ELR (cell line): ENCODE measurements around the gene VCX3B.
"Not testable (repeated sequence)": the region's sequence is repeated elsewhere in the genome, so short reads cannot be mapped to it uniquely, and the experiment has no call there.

Source experiments
- DNase-seq: peaks from one replicate; pipeline ENCODE4 v3.0.0-alpha.2; 2015; ENCODE audit warnings: low read depth

Gene VCX3B

GRCh38 chrX:8464530-8464929 lies at the start of gene VCX3B:
TSS of gene VCX3B (plus strand) at chrX:8464830. CDS start at chrX:8465451, 621 bp downstream.
- not testable (repeated sequence) for DNase-seq

DNA sequence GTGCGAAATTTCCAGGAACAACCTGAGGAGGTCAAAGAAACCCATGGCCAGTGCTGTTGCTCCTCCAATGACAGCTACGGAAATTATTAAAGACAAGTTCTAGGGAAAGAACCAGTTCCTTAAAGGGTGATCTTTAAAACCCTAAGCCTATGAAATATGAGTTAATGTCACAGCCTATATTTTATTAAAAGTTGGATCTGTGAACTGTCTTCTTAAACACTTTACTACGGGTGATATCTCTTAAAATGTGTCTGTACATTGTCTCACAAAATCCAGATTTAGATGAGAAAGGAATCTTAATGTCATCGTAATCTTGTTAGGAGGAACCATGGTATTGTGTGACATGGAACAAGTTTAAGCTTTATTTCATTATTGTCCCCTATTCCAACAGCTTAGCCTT lies 46.3 kb upstream of the VCX3B start:
- DNase-seq = no peak

- DNase-seq = no peak
Observed at GRCh38 chrX:8424912-8425311, 39.7 kb upstream of the VCX3B start.

DNA sequence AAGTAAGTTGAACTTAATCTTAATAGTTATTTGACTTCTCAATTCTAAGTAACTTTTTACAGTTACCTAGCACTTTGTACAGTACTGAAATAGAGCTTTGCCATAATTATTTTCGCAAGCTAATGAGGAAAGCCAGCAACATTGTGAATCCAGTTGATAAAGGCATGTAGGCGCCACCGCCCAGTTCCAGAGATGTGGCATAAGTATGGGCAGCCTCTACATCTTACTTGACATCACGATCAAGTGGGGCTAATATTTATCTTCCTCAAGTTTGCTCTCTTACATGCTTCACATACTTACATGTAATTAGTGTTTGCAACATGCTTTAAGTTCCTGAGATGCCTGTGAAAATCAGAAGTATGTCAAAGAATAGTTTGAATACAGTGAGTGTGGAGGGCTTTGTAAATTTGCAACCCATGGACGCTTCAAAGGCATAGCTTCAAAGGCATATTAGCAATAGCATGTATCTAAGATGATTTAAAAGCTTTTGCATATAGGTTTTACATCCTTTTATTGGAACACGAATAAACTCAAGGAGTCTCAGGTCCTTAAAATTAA lies 34.9 kb upstream of the VCX3B start:
- no peak for DNase-seq

DNA sequence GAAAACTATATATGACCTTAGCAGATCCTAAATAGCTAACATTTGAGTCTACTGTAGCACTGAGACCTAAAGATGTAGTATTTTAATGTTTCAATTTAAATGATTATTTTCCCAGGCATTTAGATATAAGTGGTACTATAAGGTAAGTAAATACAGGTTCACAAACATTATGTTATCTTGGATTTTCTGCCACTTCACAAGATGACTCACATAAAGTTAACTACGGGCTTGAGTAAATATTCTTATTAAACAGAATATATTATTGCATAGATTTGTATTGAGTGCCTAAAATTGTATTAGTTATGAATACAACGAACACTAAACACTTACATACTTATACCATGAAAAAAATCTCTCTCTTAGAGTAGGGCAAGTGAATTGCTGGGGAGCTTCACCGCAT lies 34.2 kb upstream of the VCX3B start:
- no peak for DNase-seq

- DNase-seq = no peak
Observed at GRCh38 chrX:8432396-8432795, 32.2 kb upstream of the VCX3B start.

GRCh38 chrX:8433109-8434062 lies 31.2 kb upstream of the VCX3B start:
- peak; percentile 50 for DNase-seq

DNA sequence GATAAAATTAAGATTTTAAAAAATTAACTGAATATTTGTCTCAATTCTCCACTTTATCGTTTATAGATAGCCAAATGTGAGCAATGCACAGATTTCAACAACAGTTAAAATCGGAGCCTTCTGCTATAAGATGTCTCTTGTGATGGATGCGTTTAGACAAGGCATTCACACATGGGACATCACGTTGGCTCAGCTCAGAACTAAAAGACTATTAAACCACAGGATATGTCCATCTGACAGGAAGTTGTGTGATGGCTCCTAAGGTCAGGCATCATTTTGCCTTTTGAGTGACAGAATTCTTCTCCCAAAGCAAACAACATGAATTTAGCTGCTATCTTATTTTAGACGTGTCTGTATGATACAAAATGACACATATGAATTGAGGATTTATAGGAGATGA lies 17.3 kb upstream of the VCX3B start:
- DNase-seq = no peak

GRCh38 chrX:8452343-8452742 lies 12.3 kb upstream of the VCX3B start:
- DNase-seq = not testable (repeated sequence)

DNA sequence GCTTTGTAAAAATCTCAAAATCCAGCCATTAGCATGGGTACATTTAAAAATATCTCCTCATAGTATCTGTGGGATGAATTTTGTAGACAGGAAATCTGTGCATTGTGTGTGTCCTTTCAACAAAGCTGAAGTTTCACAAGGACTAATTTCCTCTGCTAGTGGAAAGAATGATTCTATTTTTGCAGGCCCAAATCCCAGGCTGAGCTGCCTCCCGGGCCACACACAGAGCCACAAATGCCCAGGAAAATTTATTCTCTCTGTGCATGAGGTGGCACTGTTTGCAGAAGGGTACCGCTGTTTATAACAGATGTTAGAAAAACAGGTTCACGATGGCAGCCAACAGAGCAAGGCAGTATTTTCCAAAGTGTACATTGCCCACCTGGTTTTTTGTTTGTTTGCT lies 11.0 kb upstream of the VCX3B start:
- DNase-seq = no peak

- peak; percentile 11 for DNase-seq
Observed at GRCh38 chrX:8455557-8455956, 9.1 kb upstream of the VCX3B start.

DNA sequence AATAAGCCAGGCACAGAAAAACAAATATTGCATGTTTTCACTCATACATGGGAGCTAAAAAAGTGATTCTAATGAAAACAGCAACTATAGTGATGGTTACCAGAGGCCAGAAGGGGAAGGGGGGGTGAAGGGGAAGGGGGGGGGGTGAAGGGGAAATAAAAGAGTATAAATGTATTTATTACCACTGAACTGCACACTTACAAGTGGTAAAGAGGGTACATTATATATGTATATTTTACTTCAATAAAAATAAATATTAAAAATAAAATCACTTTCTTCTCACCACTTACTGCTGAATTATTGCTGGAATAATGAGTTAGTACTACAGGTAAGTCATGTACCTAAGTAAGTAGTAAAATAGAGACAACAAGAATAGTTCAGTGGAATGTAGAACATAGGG lies 2.1 kb upstream of the VCX3B start:
- DNase-seq = no peak

- no peak for DNase-seq
Observed at GRCh38 chrX:8484360-8484949, 19.8 kb downstream of the VCX3B start.

GRCh38 chrX:8495036-8495435 lies 30.4 kb downstream of the VCX3B start:
- peak; percentile 33 for DNase-seq

GRCh38 chrX:8500203-8500602 lies 35.6 kb downstream of the VCX3B start:
- DNase-seq = no peak

- not testable (repeated sequence) for DNase-seq
Observed at GRCh38 chrX:8502101-8502500, 37.5 kb downstream of the VCX3B start.

DNA sequence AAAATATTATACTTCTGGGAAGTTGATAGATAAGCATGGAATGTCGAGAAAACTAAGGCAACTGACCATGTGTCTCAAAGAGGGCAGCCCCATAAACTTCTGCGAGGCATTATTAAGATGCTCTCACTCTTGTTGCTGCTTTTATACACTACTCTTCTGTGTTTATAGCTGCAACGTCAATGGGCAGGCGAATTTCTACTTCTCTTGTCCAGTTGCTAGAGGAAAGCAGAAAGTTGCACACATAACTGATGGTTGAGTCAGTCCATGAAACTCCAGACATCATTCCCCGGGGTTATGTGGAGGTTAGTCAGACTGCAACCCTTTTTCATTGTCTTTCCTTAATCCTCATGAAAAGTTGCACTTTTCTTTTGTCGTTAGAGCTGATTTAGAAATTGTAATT lies 39.8 kb downstream of the VCX3B start:
- peak; percentile 72 for DNase-seq
